HEK293 (cell line): Measurements from ENCODE around the gene C11orf58.
A peak's percentile ranks its signal among the peaks of the same experiment; 100 is the strongest.

Experiments
- CTCF ChIA-PET: fragments of 350-600 bp; formaldehyde crosslinking; extraction: SDS; loops from one replicate; lab custom pipeline; 2021; ENCODE audit warnings: antibody characterized with exemption; lab: Yijun Ruan, JAX
- POLR2A ChIA-PET: fragments of 300-600 bp; formaldehyde crosslinking; extraction: SDS; loops from one replicate; lab custom pipeline; 2020; ENCODE audit warnings: antibody characterized with exemption, inconsistent platforms; lab: Yijun Ruan, JAX
- H3K27ac ChIP-seq: fragments of 200-500 bp; sonication (Bioruptor generic); 2 replicates; pipeline ENCODE4 v1.5.1; 2014; ENCODE audit warnings: low read depth, low read length, control low read depth, inconsistent platforms; ENCODE audit errors: extremely low read depth
- H3K36me3 ChIP-seq, 2 experiments: fragments of 200-500 bp in 1 of 2; sonication (Bioruptor generic) in 1 of 2; 1 replicate in 1 of 2; 2 replicates in 1 of 2; pipeline ENCODE4 v1.5.1; 2014 to 2017; ENCODE audit warnings: inconsistent platforms in 2 of 2, low read length in 2 of 2; ENCODE audit not compliant: control insufficient read depth in 2 of 2, insufficient read depth in 1 of 2
- H3K4me1 ChIP-seq: fragments of 200-500 bp; sonication (Bioruptor generic); 2 replicates; pipeline ENCODE4 v1.5.1; 2014; ENCODE audit warnings: mild to moderate bottlenecking, low read length, inconsistent platforms; ENCODE audit not compliant: control insufficient read depth, insufficient read depth
- H3K4me3 ChIP-seq: 2 replicates; pipeline ENCODE4 v1.5.1; 2011; ENCODE audit warnings: low read depth, mild to moderate bottlenecking, control low read depth, low read length, moderate library complexity
- H3K9me3 ChIP-seq: fragments of 200-500 bp; sonication (Bioruptor generic); 2 replicates; pipeline ENCODE4 v1.5.1; 2014; ENCODE audit warnings: low read depth, low read length, inconsistent platforms; ENCODE audit not compliant: control insufficient read depth, insufficient read depth
- EGR2 ChIP-seq: fragments of 450-650 bp; formaldehyde crosslinking; IDR thresholded peaks from 2 replicates; pipeline ENCODE4 v1.5.1; 2016; ENCODE audit warnings: low read depth, missing biosample characterization, missing genetic modification characterization
- KLF8 ChIP-seq: fragments of 450-650 bp; formaldehyde crosslinking; IDR thresholded peaks from 2 replicates; pipeline ENCODE4 v1.5.1; 2016; ENCODE audit warnings: missing biosample characterization, missing genetic modification characterization
- MZF1 ChIP-seq: fragments of 450-650 bp; formaldehyde crosslinking; IDR thresholded peaks from 2 replicates; pipeline ENCODE4 v1.5.1; 2017; ENCODE audit warnings: missing biosample characterization, missing genetic modification characterization, borderline replicate concordance
- RBAK ChIP-seq: fragments of 450-650 bp; formaldehyde crosslinking; IDR thresholded peaks from 2 replicates; pipeline ENCODE4 v1.5.1; 2016; ENCODE audit warnings: missing biosample characterization, missing genetic modification characterization
- SALL2 ChIP-seq: fragments of 450-650 bp; formaldehyde crosslinking; IDR thresholded peaks from 2 replicates; pipeline ENCODE4 v1.5.0; 2017; ENCODE audit warnings: missing biosample characterization, mild to moderate bottlenecking, missing genetic modification characterization, borderline replicate concordance
- SCRT1 ChIP-seq: fragments of 450-650 bp; formaldehyde crosslinking; IDR thresholded peaks from 2 replicates; pipeline ENCODE4 v1.5.1; 2016; ENCODE audit warnings: missing biosample characterization, missing genetic modification characterization, borderline replicate concordance
- SP7 ChIP-seq: fragments of 450-650 bp; formaldehyde crosslinking; IDR thresholded peaks from 2 replicates; pipeline ENCODE4 v1.5.1; 2016; ENCODE audit warnings: missing biosample characterization, missing genetic modification characterization
- ZBTB17 ChIP-seq: fragments of 450-650 bp; formaldehyde crosslinking; IDR thresholded peaks from 2 replicates; pipeline ENCODE4 v1.5.1; 2016; ENCODE audit warnings: missing biosample characterization, missing genetic modification characterization
- ZFP3 ChIP-seq: fragments of 450-650 bp; formaldehyde crosslinking; IDR thresholded peaks from 2 replicates; pipeline ENCODE4 v1.5.1; 2016; ENCODE audit warnings: low read depth, missing biosample characterization, missing genetic modification characterization
- ZFP41 ChIP-seq: fragments of 450-650 bp; formaldehyde crosslinking; IDR thresholded peaks from 2 replicates; pipeline ENCODE4 v1.5.1; 2016; ENCODE audit warnings: missing biosample characterization, missing genetic modification characterization, borderline replicate concordance
- ZNF10 ChIP-seq: fragments of 450-650 bp; formaldehyde crosslinking; IDR thresholded peaks from 2 replicates; pipeline ENCODE4 v1.5.1; 2017; ENCODE audit warnings: missing biosample characterization, missing genetic modification characterization
- ZNF138 ChIP-seq: fragments of 450-650 bp; formaldehyde crosslinking; IDR thresholded peaks from 2 replicates; pipeline ENCODE4 v1.5.1; 2016; ENCODE audit warnings: missing biosample characterization, missing genetic modification characterization, borderline replicate concordance
- ZNF16 ChIP-seq: fragments of 450-650 bp; formaldehyde crosslinking; IDR thresholded peaks from 2 replicates; pipeline ENCODE4 v1.5.1; 2016; ENCODE audit warnings: low read depth, missing biosample characterization, missing genetic modification characterization
- ZNF324 ChIP-seq: fragments of 450-650 bp; formaldehyde crosslinking; IDR thresholded peaks from 2 replicates; pipeline ENCODE4 v1.5.1; 2016; ENCODE audit warnings: missing biosample characterization, missing genetic modification characterization
- ZNF510 ChIP-seq: fragments of 450-650 bp; formaldehyde crosslinking; IDR thresholded peaks from 2 replicates; pipeline ENCODE4 v1.5.1; 2018; ENCODE audit warnings: mild to moderate bottlenecking, missing genetic modification characterization, missing biosample characterization; ENCODE audit not compliant: insufficient replicate concordance
- ZNF529 ChIP-seq: fragments of 450-650 bp; formaldehyde crosslinking; IDR thresholded peaks from 2 replicates; pipeline ENCODE4 v1.5.1; 2017; ENCODE audit warnings: missing genetic modification characterization, missing biosample characterization; ENCODE audit not compliant: insufficient replicate concordance
- ZNF561 ChIP-seq: fragments of 450-650 bp; IDR thresholded peaks from 2 replicates; pipeline ENCODE4 v1.5.1; 2018; ENCODE audit warnings: missing biosample characterization, missing genetic modification characterization, borderline replicate concordance
- ZNF621 ChIP-seq: fragments of 450-650 bp; formaldehyde crosslinking; IDR thresholded peaks from 2 replicates; pipeline ENCODE4 v1.5.1; 2017; ENCODE audit warnings: missing biosample characterization, missing genetic modification characterization
- ZNF837 ChIP-seq: fragments of 450-650 bp; formaldehyde crosslinking; IDR thresholded peaks from 2 replicates; pipeline ENCODE4 v1.5.1; 2016; ENCODE audit warnings: missing biosample characterization, missing genetic modification characterization
- TF ChIP-seq, protein P1 (sequence below): fragments of 450-650 bp; formaldehyde crosslinking; IDR thresholded peaks from 2 replicates; pipeline ENCODE4 v1.5.1; 2016; ENCODE audit warnings: missing biosample characterization, missing genetic modification characterization, borderline replicate concordance
- TF ChIP-seq, protein P2 (sequence below): fragments of 450-650 bp; formaldehyde crosslinking; IDR thresholded peaks from 2 replicates; pipeline ENCODE4 v1.5.1; 2017; ENCODE audit warnings: missing biosample characterization, missing genetic modification characterization
- TF ChIP-seq, protein P3 (sequence below): fragments of 450-650 bp; formaldehyde crosslinking; IDR thresholded peaks from 2 replicates; pipeline ENCODE4 v1.5.1; 2016; ENCODE audit warnings: missing biosample characterization, missing genetic modification characterization
- TF ChIP-seq, protein P4 (sequence below): fragments of 450-650 bp; formaldehyde crosslinking; IDR thresholded peaks from 2 replicates; pipeline ENCODE4 v1.5.1; 2016; ENCODE audit warnings: missing biosample characterization, missing genetic modification characterization

C11orf58 gene

DNA sequence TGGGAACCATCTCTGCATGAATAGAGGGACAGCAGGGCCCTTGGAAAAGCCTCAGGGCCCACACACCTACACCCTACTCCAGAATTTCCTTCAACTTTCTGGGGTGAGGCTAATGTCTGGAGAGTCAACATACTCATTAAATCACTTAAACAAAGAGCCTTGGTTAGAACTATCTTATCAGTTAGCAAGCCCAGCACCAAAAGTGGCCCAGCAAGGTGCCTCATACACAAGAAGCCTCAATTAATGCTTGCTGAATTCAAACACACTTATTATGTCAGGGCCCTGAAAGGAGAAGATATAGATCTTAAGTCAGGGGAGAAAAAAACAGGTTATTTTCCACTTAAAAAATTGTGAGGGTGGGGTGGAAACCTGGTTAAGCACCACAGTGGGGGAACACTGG lies 61.4 kb downstream of the C11orf58 start:
- POLR2A ChIA-PET, result no interaction called here
- Histone ChIP-seq H3K27ac (no peak overlapping the region), H3K4me1 (no peaks in the 10 kb centered on the region), H3K4me3 (no peak overlapping the region), H3K9me3 (no peaks in the 10 kb centered on the region), H3K36me3 (peaks cover 0 to 16% of the 10 kb centered on the region in 2 experiments; a peak in 1 of 3 replicates)
- CTCF ChIA-PET, result interaction anchor here (1.2 to 3.2 kb wide), 2 partner anchors 21 to 263 kb away, joined by 3 to 21 read pairs; no protein-coding TSS in a partner anchor
- TF ChIP-seq, protein P1, sequence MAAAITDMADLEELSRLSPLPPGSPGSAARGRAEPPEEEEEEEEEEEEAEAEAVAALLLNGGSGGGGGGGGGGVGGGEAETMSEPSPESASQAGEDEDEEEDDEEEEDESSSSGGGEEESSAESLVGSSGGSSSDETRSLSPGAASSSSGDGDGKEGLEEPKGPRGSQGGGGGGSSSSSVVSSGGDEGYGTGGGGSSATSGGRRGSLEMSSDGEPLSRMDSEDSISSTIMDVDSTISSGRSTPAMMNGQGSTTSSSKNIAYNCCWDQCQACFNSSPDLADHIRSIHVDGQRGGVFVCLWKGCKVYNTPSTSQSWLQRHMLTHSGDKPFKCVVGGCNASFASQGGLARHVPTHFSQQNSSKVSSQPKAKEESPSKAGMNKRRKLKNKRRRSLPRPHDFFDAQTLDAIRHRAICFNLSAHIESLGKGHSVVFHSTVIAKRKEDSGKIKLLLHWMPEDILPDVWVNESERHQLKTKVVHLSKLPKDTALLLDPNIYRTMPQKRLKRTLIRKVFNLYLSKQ (tag by site-specific recombination), result no peak
- TF ChIP-seq ZNF138 (no peak), SP7 (tag by site-specific recombination) (peak; percentile 90)
- TF ChIP-seq, protein P2, sequence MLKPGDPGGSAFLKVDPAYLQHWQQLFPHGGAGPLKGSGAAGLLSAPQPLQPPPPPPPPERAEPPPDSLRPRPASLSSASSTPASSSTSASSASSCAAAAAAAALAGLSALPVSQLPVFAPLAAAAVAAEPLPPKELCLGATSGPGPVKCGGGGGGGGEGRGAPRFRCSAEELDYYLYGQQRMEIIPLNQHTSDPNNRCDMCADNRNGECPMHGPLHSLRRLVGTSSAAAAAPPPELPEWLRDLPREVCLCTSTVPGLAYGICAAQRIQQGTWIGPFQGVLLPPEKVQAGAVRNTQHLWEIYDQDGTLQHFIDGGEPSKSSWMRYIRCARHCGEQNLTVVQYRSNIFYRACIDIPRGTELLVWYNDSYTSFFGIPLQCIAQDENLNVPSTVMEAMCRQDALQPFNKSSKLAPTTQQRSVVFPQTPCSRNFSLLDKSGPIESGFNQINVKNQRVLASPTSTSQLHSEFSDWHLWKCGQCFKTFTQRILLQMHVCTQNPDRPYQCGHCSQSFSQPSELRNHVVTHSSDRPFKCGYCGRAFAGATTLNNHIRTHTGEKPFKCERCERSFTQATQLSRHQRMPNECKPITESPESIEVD, result peak; percentile 35

DNA sequence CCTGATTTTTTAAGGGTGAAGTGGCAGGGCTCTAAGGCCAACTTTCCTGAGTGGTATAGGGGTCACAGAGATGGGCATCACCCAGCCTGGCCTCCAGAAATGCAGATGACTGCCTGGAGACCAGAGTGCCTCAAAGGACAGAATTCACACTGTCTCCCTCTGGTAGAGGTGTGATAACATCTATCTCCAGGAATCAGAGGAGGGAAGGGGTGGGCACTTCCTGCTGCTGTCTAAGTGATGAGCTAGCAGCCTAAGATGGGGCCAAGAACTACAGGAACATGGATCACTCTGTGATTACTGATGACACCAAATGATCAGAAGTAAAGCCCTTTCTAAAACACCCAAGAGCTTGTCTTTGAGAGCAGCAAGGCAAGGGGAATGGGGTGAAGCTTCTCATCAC lies 61.9 kb downstream of the C11orf58 start:
- Histone ChIP-seq H3K36me3 (peaks cover 0 to 16% of the 10 kb centered on the region in 2 experiments; a peak in 1 of 3 replicates), H3K4me3 (no peak overlapping the region), H3K9me3 (no peaks in the 10 kb centered on the region), H3K27ac (no peak overlapping the region), H3K4me1 (no peaks in the 10 kb centered on the region)
- ChIA-PET CTCF (interaction anchor here (1.2 to 3.2 kb wide), 3 partner anchors 15 to 263 kb away, joined by 3 to 21 read pairs (median 7); no protein-coding TSS in a partner anchor), POLR2A (no interaction called here)
- TF ChIP-seq ZNF16, result no peak
- no peak for TF ChIP-seq ZBTB17 (tag by site-specific recombination)
- TF ChIP-seq ZNF621, result no peak
- no peak for TF ChIP-seq SCRT1 (tag by site-specific recombination)
- TF ChIP-seq KLF8 (tag by site-specific recombination), result no peak
- no peak for TF ChIP-seq ZNF837
- no peak for TF ChIP-seq EGR2 (tag by site-specific recombination)
- no peak for TF ChIP-seq SALL2 (tag by site-specific recombination)
- TF ChIP-seq MZF1 (tag by site-specific recombination), result no peak

DNA sequence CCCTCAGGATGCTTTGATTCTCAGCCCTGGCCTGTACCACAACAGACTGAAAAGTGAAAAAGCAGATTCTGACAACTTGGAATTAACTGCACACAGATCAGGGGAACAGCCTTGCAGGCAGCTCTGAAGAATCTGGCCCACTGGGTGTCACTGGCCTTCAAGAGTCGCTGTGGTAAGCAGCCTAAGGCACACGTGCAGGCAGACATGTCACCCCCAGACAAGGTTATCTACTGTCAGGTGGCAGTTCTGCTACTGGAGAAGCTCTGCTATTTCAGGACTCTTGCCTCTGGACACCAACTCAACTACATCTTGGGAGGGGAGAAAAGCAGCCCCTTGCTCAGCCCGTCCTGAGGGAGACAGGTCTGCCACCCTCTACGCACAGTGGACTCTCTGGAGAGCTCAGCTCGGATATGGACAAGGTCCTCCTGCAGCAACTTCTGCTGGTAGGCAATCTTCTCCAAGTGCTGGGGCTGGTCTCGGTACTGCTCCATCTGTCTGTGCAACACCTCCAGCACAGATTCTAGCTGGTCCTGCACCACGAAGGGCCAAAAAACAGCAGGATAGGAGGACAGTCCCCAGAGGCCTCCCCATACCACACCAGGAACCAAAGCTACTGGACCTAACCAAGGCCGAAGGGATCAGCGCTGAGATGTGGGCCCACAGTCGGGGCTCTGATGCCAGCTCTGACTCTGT lies 63.0 kb downstream of the C11orf58 start:
- ChIA-PET CTCF (interaction anchor here (1.2 to 3.2 kb wide), 5 partner anchors 9 to 262 kb away, joined by 3 to 21 read pairs (median 7); no protein-coding TSS in a partner anchor), POLR2A (no interaction called here)
- H3K36me3 ChIP-seq, result peaks cover 0 to 16% of the 10 kb centered on the region in 2 experiments; a peak in 1 of 3 replicates
- no peak overlapping the region for H3K4me3 ChIP-seq
- H3K4me1 ChIP-seq, result no peaks in the 10 kb centered on the region
- no peaks in the 10 kb centered on the region for H3K9me3 ChIP-seq
- H3K27ac ChIP-seq, result no peak overlapping the region
- TF ChIP-seq EGR2 (tag by site-specific recombination) (no peak), ZNF324 (tag by site-specific recombination) (no peak), ZNF561 (tag by site-specific recombination) (no peak), ZNF10 (tag by site-specific recombination) (no peak), RBAK (tag by site-specific recombination) (no peak), ZNF510 (no peak), ZFP3 (tag by site-specific recombination) (no peak), ZNF529 (no peak), ZFP41 (tag by site-specific recombination) (no peak)
- TF ChIP-seq, protein P3, sequence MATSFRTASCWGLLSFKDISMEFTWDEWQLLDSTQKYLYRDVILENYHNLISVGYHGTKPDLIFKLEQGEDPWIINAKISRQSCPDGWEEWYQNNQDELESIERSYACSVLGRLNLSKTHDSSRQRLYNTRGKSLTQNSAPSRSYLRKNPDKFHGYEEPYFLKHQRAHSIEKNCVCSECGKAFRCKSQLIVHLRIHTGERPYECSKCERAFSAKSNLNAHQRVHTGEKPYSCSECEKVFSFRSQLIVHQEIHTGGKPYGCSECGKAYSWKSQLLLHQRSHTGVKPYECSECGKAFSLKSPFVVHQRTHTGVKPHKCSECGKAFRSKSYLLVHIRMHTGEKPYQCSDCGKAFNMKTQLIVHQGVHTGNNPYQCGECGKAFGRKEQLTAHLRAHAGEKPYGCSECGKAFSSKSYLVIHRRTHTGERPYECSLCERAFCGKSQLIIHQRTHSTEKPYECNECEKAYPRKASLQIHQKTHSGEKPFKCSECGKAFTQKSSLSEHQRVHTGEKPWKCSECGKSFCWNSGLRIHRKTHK (tag by site-specific recombination), result no peak
- TF ChIP-seq, protein P4, sequence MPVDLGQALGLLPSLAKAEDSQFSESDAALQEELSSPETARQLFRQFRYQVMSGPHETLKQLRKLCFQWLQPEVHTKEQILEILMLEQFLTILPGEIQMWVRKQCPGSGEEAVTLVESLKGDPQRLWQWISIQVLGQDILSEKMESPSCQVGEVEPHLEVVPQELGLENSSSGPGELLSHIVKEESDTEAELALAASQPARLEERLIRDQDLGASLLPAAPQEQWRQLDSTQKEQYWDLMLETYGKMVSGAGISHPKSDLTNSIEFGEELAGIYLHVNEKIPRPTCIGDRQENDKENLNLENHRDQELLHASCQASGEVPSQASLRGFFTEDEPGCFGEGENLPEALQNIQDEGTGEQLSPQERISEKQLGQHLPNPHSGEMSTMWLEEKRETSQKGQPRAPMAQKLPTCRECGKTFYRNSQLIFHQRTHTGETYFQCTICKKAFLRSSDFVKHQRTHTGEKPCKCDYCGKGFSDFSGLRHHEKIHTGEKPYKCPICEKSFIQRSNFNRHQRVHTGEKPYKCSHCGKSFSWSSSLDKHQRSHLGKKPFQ (tag by site-specific recombination), result no peak
- TF ChIP-seq, protein P1 (tag by site-specific recombination), result no peak
